Endothelial cell of umbilical vein (primary cell): ENCODE measurements around the gene ZSWIM6. TPM values are rescaled to one million over a fixed set of nuclear protein-coding genes. Genes with fewer than 3 reads are reported as not detected.

Experiments used
- BruUV-seq: library from RNA; stranded (reverse); fragments of 400-500 nt; replicated peaks from 2 replicates; lab custom pipeline; 2021; lab: Mats Ljungman, UMichigan
- CTCF ChIA-PET: fragments of 300-600, 350-600 bp; sonication (Branson Sonifier 250); formaldehyde crosslinking; loops from one replicate; lab custom pipeline; 2021; ENCODE audit warnings: antibody characterized with exemption, inconsistent platforms; lab: Charles Lee
- POLR2A ChIA-PET: fragments of 300-600, 350-600 bp; sonication (Branson Sonifier 250); formaldehyde crosslinking; loops from one replicate; lab custom pipeline; 2021; ENCODE audit warnings: antibody characterized with exemption, inconsistent platforms; lab: Charles Lee
- DNase-seq: peaks from one replicate; pipeline ENCODE4 v3.0.0-alpha.2; 2011; ENCODE audit warnings: low read depth, low spot score
- FAIRE-seq: peaks from 2 replicates; lab custom pipeline; 2011; peaks lifted over from hg19 to GRCh38; lab: Jason Lieb, UNC
- H2AFZ ChIP-seq: 2 replicates; pipeline ENCODE4 v1.6.0; 2012; ENCODE audit warnings: low read depth, low read length, control low read depth, inconsistent platforms
- H3K27ac ChIP-seq: 2 replicates; pipeline ENCODE4 v1.5.1; 2011; ENCODE audit warnings: low read depth, mild to moderate bottlenecking, control low read depth, low read length, moderate library complexity; ENCODE audit not compliant: insufficient read depth
- H3K27me3 ChIP-seq, 2 experiments: 2 replicates each; pipeline versions ENCODE4 v1.6.0 to v1.6.1; 2011; ENCODE audit warnings: low read length in 2 of 2, mixed read lengths in 1 of 2; ENCODE audit not compliant: control insufficient read depth in 2 of 2, insufficient read depth in 2 of 2
- H3K36me3 ChIP-seq, 2 experiments: 2 replicates in 1 of 2; 3 replicates in 1 of 2; pipeline ENCODE4 v1.5.1; 2011; ENCODE audit warnings: low read length in 2 of 2, mild to moderate bottlenecking in 1 of 2, moderate library complexity in 1 of 2; ENCODE audit not compliant: control insufficient read depth in 2 of 2, insufficient read depth in 2 of 2; ENCODE audit errors: extremely low read depth in 1 of 2
- H3K4me1 ChIP-seq: 3 replicates; pipeline ENCODE4 v1.5.1; 2011; ENCODE audit warnings: mild to moderate bottlenecking, low read length; ENCODE audit not compliant: control insufficient read depth, insufficient read depth; ENCODE audit errors: extremely low read depth
- H3K4me2 ChIP-seq: 2 replicates; pipeline ENCODE4 v1.6.1; 2011; ENCODE audit warnings: low read length, control low read depth, mixed read lengths; ENCODE audit not compliant: insufficient read depth
- H3K4me3 ChIP-seq, 3 experiments: fragments of 200-600 bp in 1 of 3; sonication (generic), shearing (Covaris generic) in 1 of 3; replicated peaks in 1 of 3; 2 replicates each; pipeline ENCODE4 v1.5.1; 2011 to 2016; ENCODE audit warnings: control low read depth in 3 of 3, low read length in 3 of 3, mild to moderate bottlenecking in 2 of 3, inconsistent platforms in 1 of 3, low read depth in 1 of 3, moderate library complexity in 1 of 3; ENCODE audit not compliant: insufficient read depth in 1 of 3
- H3K79me2 ChIP-seq: 2 replicates; pipeline ENCODE4 v1.6.0; 2012; ENCODE audit warnings: low read length, inconsistent platforms; ENCODE audit not compliant: control insufficient read depth, insufficient read depth
- H3K9ac ChIP-seq: replicated peaks from 2 replicates; pipeline ENCODE3; 2011; ENCODE audit warnings: low read length, control low read depth; ENCODE audit not compliant: insufficient read depth; ENCODE audit errors: extremely low read depth
- H3K9me1 ChIP-seq: replicated peaks from 3 replicates; pipeline ENCODE4 v1.6.0; 2011; ENCODE audit warnings: mild to moderate bottlenecking, low read length; ENCODE audit not compliant: control insufficient read depth, insufficient read depth; ENCODE audit errors: extremely low read depth
- H3K9me3 ChIP-seq: replicated peaks from 2 replicates; pipeline ENCODE4 v1.5.1; 2012; ENCODE audit warnings: low read length, inconsistent platforms; ENCODE audit not compliant: control insufficient read depth, insufficient read depth
- H4K20me1 ChIP-seq: replicated peaks from 2 replicates; pipeline ENCODE3; 2011; ENCODE audit warnings: mild to moderate bottlenecking, low read length; ENCODE audit not compliant: control insufficient read depth, insufficient read depth; ENCODE audit errors: extremely low read depth
- CTCF ChIP-seq, 2 donors: IDR thresholded peaks; 1 replicate in 1 of 2; 2 replicates in 1 of 2; pipeline ENCODE4 v1.5.1; 2011; ENCODE audit warnings: low read length in 2 of 2, mild to moderate bottlenecking in 2 of 2, moderate library complexity in 2 of 2, control low read depth in 1 of 2, inconsistent platforms in 1 of 2, low read depth in 1 of 2; ENCODE audit not compliant: insufficient read depth in 1 of 2; ENCODE audit errors: extremely low read depth in 1 of 2
- EZH2 ChIP-seq: IDR thresholded peaks from 2 replicates; pipeline ENCODE4 v1.6.1; 2012; ENCODE audit warnings: borderline replicate concordance, low read depth, mild to moderate bottlenecking, moderate library complexity, low read length, inconsistent platforms; ENCODE audit not compliant: severe bottlenecking
- FOS ChIP-seq: IDR thresholded peaks from 2 replicates; pipeline ENCODE4 v1.6.1; 2011; ENCODE audit warnings: mild to moderate bottlenecking, low read length, moderate library complexity, borderline replicate concordance; ENCODE audit not compliant: insufficient read depth
- GATA2 ChIP-seq: IDR thresholded peaks from 2 replicates; pipeline ENCODE4 v1.7.0; 2011; ENCODE audit warnings: low read depth, mild to moderate bottlenecking, moderate library complexity, mixed read lengths, low read length; ENCODE audit not compliant: insufficient read length, insufficient read depth
- JUN ChIP-seq: IDR thresholded peaks from 2 replicates; pipeline ENCODE4 v1.6.1; 2011; ENCODE audit warnings: borderline replicate concordance, low read depth; ENCODE audit not compliant: insufficient read length, insufficient read depth
- MYC ChIP-seq: IDR thresholded peaks from one replicate; pipeline ENCODE4 v1.6.1; 2011; ENCODE audit warnings: mild to moderate bottlenecking, low read depth, low read length
- POLR2A ChIP-seq: IDR thresholded peaks from 2 replicates; pipeline ENCODE4 v1.6.1; 2012; ENCODE audit warnings: low read depth, mild to moderate bottlenecking, control low read depth, low read length
- POLR2AphosphoS5 ChIP-seq: IDR thresholded peaks from 2 replicates; pipeline ENCODE4 v1.6.1; 2012; ENCODE audit warnings: low read depth, mild to moderate bottlenecking, control low read depth, low read length, moderate library complexity; ENCODE audit not compliant: insufficient read depth
- dilution Hi-C: fragments of 300-500 bp; cut with MboI; formaldehyde crosslinking; loops from one replicate; pipeline ENCODE4 v1.15.0; 2019; ENCODE audit warnings: low sequenced_read_pairs; ENCODE audit not compliant: extremely low pct_ligation_motif_present
- intact Hi-C: fragments of 100-400 bp; cut with micrococcal nuclease; formaldehyde crosslinking; loops from one replicate; pipeline ENCODE4 v1.10.0; 2022
- polyA plus RNA-seq, 4 experiments: library from polyadenylated mRNA; depleted of rRNA in 3 of 4; stranded (reverse) in 3 of 4; unstranded in 1 of 4; fragments of >200 nt; gene quantifications; 2 replicates each; pipeline versions ENCODE4 v1.2.1 to v1.2.3, GENCODE V29; 2011 to 2012; ENCODE audit warnings: missing spikeins in 1 of 4
- total RNA-seq: library from RNA; stranded (reverse); gene quantifications from 2 replicates; pipeline ENCODE4 v1.2.3, GENCODE V29; 2021

ZSWIM6 gene
- total and polyA plus RNA-seq, 2 donors (not counting 3 experiments of a cell fraction or from before 2014, with no cell fraction given) = 14.9 to 25.3 TPM

DNA sequence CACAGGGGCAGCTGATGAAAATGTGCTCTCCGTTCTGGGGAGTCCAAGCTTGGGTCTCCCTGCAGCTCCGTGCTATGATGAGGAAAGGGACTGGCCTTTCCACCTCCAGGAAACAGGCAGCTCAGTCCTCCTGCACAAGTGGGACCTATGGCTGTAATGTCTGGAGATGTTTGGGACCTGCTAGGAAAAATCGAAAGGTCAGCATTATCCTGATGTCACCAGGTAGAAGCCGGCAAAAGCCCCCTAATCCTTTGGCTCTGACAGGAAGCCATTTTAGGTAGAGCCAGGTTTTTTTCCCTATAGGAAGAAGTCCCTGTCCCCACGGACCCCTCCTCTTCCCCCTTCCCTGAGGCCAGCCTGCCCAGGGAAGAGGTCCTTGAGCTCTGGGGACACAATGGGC is 240.9 kb downstream of the ZSWIM6 start:
- no TSS peak for BruUV-seq

More for the DNA sequence above, 240.9 kb downstream of the ZSWIM6 start:
- Histone ChIP-seq H3K27me3 (peaks cover under 1 to 5% of the 10 kb centered on the region in 2 experiments), H3K79me2 (no peaks in the 10 kb centered on the region), H3K36me3 (no peaks in the 10 kb centered on the region), H3K4me3 (no peak overlapping the region), H3K4me1 (peaks cover 6% of the 10 kb centered on the region), H3K4me2 (no peak overlapping the region), H3K9ac (no peak overlapping the region), H3K9me3 (no peaks in the 10 kb centered on the region), H3K9me1 (no peaks in the 10 kb centered on the region), H3K27ac (no peak overlapping the region), H2AFZ (no peak overlapping the region), H4K20me1 (no peaks in the 10 kb centered on the region)
- FAIRE-seq (no peak), DNase-seq (no peak)
- CTCF ChIA-PET = interaction anchor here (1.2 kb wide), 1 partner anchor 13 kb away, joined by 3 read pairs; no protein-coding TSS in a partner anchor
- dilution Hi-C loops = no loop called here
- intact Hi-C loops = no loop called here
- TF ChIP-seq GATA2 (no peak), JUN (no peak), EZH2 (no peak), CTCF (IDR thresholded peaks at IDR 0.05; ENCODE audit: extremely low read depth in 1 of 2, insufficient read depth in 1 of 2, low read depth in 1 of 2, low read length in 2 of 2) (no peak), POLR2AphosphoS5 (no peak), POLR2A (no peak), FOS (no peak), MYC (no peak)
- POLR2A ChIA-PET = no interaction called here
